Fibroblast of pulmonary artery (primary cell): ENCODE data around the gene IPO11.
"Not testable (repeated sequence)": the region's sequence is repeated elsewhere in the genome, so short reads cannot be mapped to it uniquely, and the experiment has no call there.

ENCODE experiments used
- DNase-seq: peaks from one replicate; pipeline ENCODE4 v3.0.0-alpha.2; 2010; ENCODE audit warnings: low read depth
- H3K4me3 ChIP-seq: replicated peaks from 2 replicates; pipeline ENCODE4 v1.5.1; 2011; ENCODE audit warnings: low read depth, mild to moderate bottlenecking, control low read depth, low read length, moderate library complexity
- CTCF ChIP-seq: IDR thresholded peaks from 2 replicates; pipeline ENCODE4 v1.5.1; 2011; ENCODE audit warnings: mild to moderate bottlenecking, control low read depth, low read length, inconsistent platforms; ENCODE audit errors: missing control alignments

The IPO11 gene

GRCh38 chr5:62614355-62614754 lies 201.8 kb downstream of the IPO11 start:
- H3K4me3 ChIP-seq, result no peak overlapping the region
- no peak for TF ChIP-seq CTCF
- no peak for DNase-seq

- TF ChIP-seq CTCF, result no peak
- no peak for DNase-seq
- H3K4me3 ChIP-seq, result no peak overlapping the region
Observed at GRCh38 chr5:62616615-62617277, 204.2 kb downstream of the IPO11 start.

GRCh38 chr5:62617943-62618342 lies 205.4 kb downstream of the IPO11 start:
- H3K4me3 ChIP-seq, result no peak overlapping the region
- TF ChIP-seq CTCF, result no peak
- DNase-seq, result no peak

- no peak for TF ChIP-seq CTCF
- no peak overlapping the region for H3K4me3 ChIP-seq
- no peak for DNase-seq
Observed at GRCh38 chr5:62620761-62621160, 208.2 kb downstream of the IPO11 start.

GRCh38 chr5:62621280-62621679 lies 208.7 kb downstream of the IPO11 start:
- no peak overlapping the region for H3K4me3 ChIP-seq
- DNase-seq, result no peak
- TF ChIP-seq CTCF, result no peak

GRCh38 chr5:62623271-62623670 lies 210.7 kb downstream of the IPO11 start:
- no peak for DNase-seq
- H3K4me3 ChIP-seq, result no peak overlapping the region
- TF ChIP-seq CTCF, result no peak

GRCh38 chr5:62624436-62624835 lies 211.9 kb downstream of the IPO11 start:
- not testable (repeated sequence) for DNase-seq, H3K4me3 ChIP-seq
